Femur (tissue), 1 donor: ENCODE data around the gene TK2.
"Not testable (repeated sequence)": the region's sequence is repeated elsewhere in the genome, so short reads cannot be mapped to it uniquely, and the experiment has no call there.

ENCODE experiments used
- DNase-seq: peaks from one replicate; pipeline ENCODE4 v3.0.0-alpha.2; 2017

TK2 gene

DNA sequence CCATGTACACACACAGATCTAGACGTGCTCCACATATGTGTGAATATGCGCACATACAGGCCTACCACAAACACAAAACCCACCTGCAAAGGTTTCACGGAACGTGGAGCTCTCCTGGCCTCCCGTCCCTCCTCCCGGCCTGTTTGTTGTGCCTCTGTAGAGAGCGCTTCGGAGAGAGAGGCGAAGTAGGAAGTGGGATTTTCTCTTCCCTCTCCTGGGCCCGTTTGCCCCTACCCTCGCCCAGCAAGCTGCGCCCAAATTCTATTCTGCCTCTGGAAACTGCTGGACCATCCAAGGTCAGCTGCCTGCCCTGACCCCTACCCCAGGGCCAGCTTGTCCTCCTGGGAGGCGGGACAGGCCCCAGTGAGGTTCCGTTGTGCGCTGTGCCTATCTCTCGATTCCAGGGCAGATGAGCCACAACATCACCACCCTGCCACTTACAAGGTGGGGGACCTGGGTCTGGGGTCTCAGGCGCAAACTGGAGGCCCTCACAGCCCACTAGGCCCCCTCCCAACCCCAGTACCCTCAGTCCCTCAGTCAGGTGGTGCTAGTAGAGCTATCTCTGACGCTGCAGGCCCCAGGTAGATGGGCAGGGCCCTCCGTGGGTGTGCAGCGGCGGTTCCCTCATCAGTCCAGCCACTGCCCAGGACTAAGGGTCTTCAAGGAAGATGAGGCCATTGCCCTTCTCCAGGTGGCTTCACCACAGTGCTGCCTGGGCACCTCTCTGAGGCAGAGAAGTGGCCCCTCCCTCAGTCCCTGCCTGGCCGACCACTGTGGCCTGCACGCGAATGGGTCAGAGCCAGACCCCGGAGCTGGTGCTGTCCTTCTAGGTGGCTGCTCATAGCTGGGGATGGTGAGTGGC is 68.6 kb downstream of the TK2 start:
- no peak for DNase-seq

DNA sequence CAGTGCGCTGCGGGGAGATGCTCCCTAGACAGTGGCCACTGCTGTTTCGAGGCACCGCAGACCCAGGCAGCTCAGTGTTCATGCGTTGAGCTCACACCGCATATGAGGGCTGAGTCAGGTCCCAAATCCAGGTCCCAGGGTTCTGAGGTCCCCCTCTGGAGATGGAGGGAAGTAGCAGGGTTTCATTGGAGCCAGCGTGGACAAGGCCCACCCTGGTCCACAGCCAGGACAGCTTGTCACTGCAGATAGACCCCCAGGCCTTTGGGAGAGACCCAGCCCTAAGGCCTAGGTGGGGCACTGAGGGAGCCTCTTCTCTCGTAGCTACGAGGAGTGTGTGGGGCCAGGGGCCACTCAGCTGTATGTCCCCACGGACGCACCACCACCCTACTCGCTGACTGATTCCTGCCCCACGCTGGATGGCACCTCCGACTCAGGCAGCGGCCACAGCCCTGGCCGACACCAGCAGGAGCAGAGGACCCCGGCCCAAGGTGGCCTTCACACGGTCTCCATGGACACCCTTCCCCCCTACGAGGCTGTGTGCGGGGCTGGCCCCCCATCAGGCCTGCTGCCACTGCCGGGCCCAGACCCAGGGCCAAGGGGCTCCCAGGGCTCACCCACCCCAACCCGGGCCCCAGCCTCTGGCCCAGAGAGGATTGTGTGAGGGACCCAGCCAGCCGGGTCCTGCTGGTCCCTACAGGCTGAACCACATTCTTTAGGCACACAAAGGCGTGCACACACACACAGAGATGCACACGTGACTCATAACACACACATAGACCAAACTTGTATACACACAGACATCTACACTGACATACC is 69.4 kb downstream of the TK2 start:
- no peak for DNase-seq

DNA sequence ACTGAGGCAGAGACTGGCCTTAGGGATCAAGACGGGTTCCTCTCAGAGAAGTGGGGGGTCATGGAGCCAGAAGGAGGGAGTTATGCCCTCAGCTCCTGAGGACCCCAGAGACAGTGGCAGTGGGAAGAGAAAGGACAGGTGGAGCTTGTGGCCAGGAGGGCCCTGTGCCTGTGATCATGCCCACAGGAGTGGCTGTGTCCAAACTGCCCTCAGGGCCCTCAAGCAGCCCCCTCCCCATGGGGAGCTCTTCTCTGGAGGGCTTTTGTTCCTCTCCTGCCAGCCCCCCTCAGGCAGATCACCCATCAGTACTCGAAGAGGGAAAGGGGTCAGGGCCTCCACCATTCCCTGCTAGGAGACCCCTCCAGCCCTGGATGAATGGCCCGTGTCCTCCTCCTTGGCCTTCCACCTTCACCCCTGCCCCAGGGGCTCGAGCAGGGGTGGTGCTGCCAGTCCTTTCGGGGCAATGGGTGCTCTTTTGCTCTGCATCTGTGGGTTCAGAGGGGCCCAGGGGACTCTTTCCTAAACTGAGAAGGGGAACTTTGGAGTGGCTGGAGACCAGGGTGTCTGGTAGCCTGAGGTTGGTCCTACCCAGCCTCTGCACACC is 70.2 kb downstream of the TK2 start:
- DNase-seq = no peak

- peak; percentile 54 for DNase-seq
Observed at GRCh38 chr16:66478733-66479511, 71.0 kb downstream of the TK2 start.

DNA sequence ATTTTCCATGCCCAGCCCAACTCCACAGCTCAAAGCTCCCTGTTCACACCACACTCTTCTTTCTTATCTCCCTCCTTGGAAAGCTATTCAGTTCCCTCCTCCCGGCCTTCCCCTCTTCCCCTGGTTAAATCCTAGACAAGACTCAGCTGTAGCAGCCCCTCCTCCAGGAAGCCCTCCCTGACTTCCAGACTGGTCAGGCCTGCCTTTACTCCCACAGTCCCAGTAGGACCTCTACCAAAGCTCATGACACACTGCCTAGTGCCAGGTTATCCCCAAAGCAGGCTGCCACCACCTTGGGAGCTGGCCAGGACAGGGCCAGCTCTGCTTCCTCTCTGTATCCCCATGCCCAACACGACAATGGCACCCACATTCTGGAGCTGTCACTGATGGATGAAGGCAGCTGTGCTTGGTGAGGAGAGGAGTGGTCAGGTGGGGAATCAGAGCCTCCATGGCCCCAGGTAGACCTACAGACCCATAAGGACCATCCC is 72.8 kb downstream of the TK2 start:
- peak; percentile 10 for DNase-seq

DNA sequence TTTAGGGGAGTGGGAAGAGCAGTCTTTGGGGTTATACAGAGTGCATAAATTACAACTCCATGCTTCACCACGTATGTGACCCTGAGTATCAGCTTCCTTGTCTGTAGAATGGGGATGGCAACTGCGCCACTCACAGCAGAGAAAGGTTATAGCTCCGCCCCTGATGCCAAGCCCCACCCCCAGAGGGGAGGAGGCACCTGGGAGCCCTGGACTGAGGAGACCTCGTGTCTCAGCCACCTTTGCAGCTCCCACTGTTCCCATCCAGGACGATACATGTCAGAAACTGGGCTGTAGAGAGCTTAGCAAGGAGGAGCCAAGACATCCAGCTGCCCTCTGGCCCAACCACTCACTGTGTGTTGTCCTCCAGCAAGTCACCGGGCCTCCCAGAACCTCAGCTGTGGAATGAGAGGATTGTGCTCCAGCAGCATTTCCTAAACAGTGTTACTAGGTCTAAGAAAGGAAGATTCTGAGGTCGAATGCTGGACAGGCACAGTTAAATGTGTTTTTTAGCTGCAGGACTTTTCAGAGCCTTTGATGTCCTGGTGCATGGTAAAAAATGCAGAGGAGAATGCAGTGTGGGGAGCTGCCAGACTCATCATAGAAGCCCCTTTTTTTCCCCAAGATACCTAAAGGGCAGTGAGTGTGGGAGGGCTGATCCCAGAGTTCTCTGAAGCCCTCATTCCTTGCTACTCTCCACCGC is 73.4 kb downstream of the TK2 start:
- DNase-seq = peak; percentile 11

GRCh38 chr16:66475232-66475631 is 74.7 kb downstream of the TK2 start:
- DNase-seq = no peak

- no peak for DNase-seq
Observed at GRCh38 chr16:66474750-66475199, 75.1 kb downstream of the TK2 start.

DNA sequence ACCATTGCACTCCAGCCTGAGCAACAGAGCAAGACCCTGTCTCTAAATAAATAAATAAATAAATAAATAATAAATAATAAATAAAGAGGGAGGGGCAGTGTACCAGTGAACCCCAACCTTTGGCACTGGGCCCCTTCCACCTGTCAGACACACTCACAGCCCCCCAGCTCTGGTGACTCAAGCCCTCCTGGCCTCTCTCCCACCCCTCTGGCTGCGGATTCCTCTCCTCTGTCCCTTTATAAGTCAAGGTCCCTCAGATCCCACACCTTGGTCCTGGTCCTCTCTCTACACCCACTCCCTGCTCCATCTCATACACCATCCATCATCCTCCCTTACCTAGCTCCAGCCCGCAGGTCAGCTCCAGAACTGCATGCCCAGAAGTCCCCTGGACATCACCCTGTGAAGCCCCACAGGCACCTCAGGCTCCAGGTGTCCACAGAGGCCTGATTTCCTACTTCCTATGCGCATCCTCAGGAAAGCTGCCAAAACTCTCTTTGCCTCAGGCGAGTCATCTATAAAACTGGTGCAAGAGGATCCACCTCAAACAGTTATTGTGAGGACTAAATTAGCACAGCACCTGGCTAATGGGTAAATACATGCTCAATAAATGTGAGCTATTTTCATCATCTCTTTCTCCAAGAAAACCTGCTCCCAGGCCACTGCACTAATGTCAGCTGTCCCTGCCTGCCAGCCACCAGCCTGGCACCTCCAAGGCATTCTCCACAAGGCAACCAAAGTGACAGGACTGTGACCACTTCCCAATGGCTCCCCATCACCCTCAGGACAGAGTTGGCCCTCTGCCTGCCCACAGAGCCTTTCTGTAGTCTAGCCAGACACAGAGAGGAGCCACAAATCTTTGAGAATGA is 76.0 kb downstream of the TK2 start:
- no peak for DNase-seq

- DNase-seq = no peak
Observed at GRCh38 chr16:66473051-66473571, 76.8 kb downstream of the TK2 start.

- DNase-seq = no peak
Observed at GRCh38 chr16:66471716-66472393, 78.1 kb downstream of the TK2 start.

GRCh38 chr16:66471264-66471663 is 78.7 kb downstream of the TK2 start:
- no peak for DNase-seq

DNA sequence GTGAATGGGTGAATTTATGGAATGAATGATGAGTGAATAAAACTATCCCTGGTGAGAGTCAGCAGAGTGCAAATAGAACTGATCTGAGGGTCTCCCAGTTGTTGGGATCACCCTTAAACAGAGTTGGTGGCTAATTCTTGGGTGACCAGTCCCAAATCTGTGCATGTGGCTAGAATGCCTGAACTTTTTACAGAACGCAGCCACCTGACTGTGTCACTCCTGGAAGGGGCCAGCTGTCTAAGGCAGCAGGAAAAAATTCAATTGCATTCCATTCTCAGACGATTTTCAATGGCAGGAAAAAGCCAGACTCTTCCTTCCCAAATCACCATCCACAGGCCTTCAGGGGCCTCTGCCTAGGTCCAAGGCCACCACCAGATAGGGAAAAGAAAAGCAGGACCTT is 79.4 kb downstream of the TK2 start:
- no peak for DNase-seq

DNA sequence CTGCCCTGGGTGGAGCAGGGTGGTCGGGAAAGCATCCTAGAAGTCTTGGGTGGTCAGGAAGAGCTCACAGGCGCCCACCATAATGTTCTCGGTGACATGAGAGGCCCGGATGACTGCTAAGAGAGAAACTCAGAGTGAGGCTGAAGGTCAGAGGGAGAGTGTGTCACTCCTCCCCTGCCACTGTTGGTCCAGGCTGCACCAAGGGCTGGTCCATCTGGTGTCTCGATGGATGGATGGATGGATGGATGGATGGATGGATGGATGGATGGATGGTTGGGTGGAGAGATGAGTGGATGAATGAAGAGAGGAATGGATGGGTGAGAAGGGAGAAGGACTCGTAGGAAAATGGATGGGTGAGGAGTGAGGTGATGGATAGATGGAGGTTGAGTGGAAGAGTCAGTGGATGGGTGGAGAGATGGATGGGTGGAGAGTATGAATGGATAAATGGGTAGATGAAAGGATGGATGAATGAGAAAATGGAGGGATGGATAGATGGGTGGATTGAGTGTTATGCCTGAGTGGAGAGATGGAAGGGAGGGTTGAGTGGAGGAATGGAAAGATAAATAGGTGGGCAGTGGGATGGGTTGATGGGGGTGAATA is 79.9 kb downstream of the TK2 start:
- DNase-seq = no peak

- DNase-seq = no peak
Observed at GRCh38 chr16:66469291-66469946, 80.5 kb downstream of the TK2 start.

- no peak for DNase-seq
Observed at GRCh38 chr16:66468321-66468965, 81.5 kb downstream of the TK2 start.

GRCh38 chr16:66467611-66468010 is 82.3 kb downstream of the TK2 start:
- no peak for DNase-seq

DNA sequence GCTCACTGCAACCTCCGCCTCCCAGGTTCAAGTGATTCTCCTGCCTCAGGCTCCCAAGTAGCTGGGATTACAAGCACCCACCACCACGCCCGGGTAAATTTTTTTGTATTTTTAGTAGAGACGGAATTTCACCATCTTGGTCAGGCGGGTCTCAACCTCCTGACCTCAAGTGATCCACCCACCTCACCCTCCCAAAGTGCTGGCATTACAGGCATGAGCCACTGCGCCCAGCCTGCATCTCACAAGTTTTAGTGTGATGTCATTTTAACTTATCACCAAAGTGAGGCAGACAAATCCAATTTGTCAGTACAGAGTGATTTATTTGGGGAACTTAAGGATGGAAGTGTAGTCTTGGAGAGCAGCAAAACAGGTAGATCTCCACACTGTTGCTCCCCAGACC is 83.3 kb downstream of the TK2 start:
- DNase-seq = not testable (repeated sequence)
